H9 (cell line): Measurements from ENCODE around the gene SMARCC1. TPM values are rescaled to one million over a fixed set of nuclear protein-coding genes. Genes with fewer than 3 reads are reported as not detected.

ENCODE experiments used
- DNase-seq: peaks from one replicate; pipeline ENCODE4 v3.0.0-alpha.2; 2017
- H2AFZ ChIP-seq: one replicate; pipeline ENCODE4 v1.6.1; 2013; ENCODE audit warnings: mild to moderate bottlenecking, low read length, control low read depth, moderate library complexity
- H2AK5ac ChIP-seq: 2 replicates; pipeline ENCODE4 v1.6.1; 2013; ENCODE audit warnings: low read length, control low read depth, mixed read lengths; ENCODE audit not compliant: insufficient read length
- H2BK120ac ChIP-seq: one replicate; pipeline ENCODE4 v1.6.1; 2013; ENCODE audit warnings: low read depth, mild to moderate bottlenecking, low read length, control low read depth, inconsistent platforms; ENCODE audit not compliant: poor library complexity, severe bottlenecking
- H2BK12ac ChIP-seq: 2 replicates; pipeline ENCODE4 v1.6.1; 2013; ENCODE audit warnings: low read length, control low read depth, mixed read lengths, low read depth; ENCODE audit not compliant: insufficient read length
- H2BK15ac ChIP-seq: 2 replicates; pipeline ENCODE4 v1.6.1; 2013; ENCODE audit warnings: low read depth, low read length, control low read depth
- H2BK20ac ChIP-seq: one replicate; pipeline ENCODE4 v1.6.1; 2013; ENCODE audit warnings: low read depth, mild to moderate bottlenecking, low read length, control low read depth, inconsistent platforms; ENCODE audit not compliant: poor library complexity, severe bottlenecking
- H2BK5ac ChIP-seq: 2 replicates; pipeline ENCODE4 v1.6.1; 2013; ENCODE audit warnings: low read length, control low read depth, mixed read lengths; ENCODE audit not compliant: insufficient read length
- H3K14ac ChIP-seq: 2 replicates; pipeline ENCODE4 v1.6.1; 2013; ENCODE audit warnings: low read length, control low read depth; ENCODE audit not compliant: insufficient read depth
- H3K18ac ChIP-seq: 2 replicates; pipeline ENCODE4 v1.6.1; 2013; ENCODE audit warnings: low read depth, mild to moderate bottlenecking, mixed read lengths, low read length, control low read depth; ENCODE audit not compliant: insufficient read length
- H3K23ac ChIP-seq: 2 replicates; pipeline ENCODE4 v1.6.1; 2013; ENCODE audit warnings: low read length, control low read depth, mixed read lengths, low read depth; ENCODE audit not compliant: insufficient read length
- H3K23me2 ChIP-seq: 2 replicates; pipeline ENCODE4 v1.6.1; 2013; ENCODE audit warnings: low read depth, mild to moderate bottlenecking, mixed read lengths, low read length, control low read depth; ENCODE audit not compliant: insufficient read length, poor library complexity, severe bottlenecking
- H3K27ac ChIP-seq: 2 replicates; pipeline ENCODE4 v1.5.1; 2013; ENCODE audit warnings: low read length, control low read depth, mixed read lengths, low read depth; ENCODE audit not compliant: insufficient read length
- H3K27me3 ChIP-seq: 2 replicates; pipeline ENCODE4 v1.6.1; 2013; ENCODE audit warnings: low read length, control low read depth, inconsistent platforms; ENCODE audit not compliant: insufficient read depth
- H3K4ac ChIP-seq: 2 replicates; pipeline ENCODE4 v1.6.1; 2013; ENCODE audit warnings: low read depth, mild to moderate bottlenecking, control low read depth, inconsistent platforms, low read length, moderate library complexity
- H3K4me1 ChIP-seq: 2 replicates; pipeline ENCODE4 v1.6.1; 2013; ENCODE audit warnings: low read length, control low read depth, inconsistent platforms; ENCODE audit not compliant: insufficient read depth
- H3K4me2 ChIP-seq: 2 replicates; pipeline ENCODE4 v1.6.1; 2013; ENCODE audit warnings: low read length, control low read depth, mixed read lengths; ENCODE audit not compliant: insufficient read length, insufficient read depth
- H3K56ac ChIP-seq: 2 replicates; pipeline ENCODE4 v1.6.1; 2013; ENCODE audit warnings: low read depth, mild to moderate bottlenecking, mixed read lengths, low read length, control low read depth; ENCODE audit not compliant: insufficient read length
- H3K79me1 ChIP-seq: 2 replicates; pipeline ENCODE4 v1.6.1; 2013; ENCODE audit warnings: low read depth, mild to moderate bottlenecking, moderate library complexity, low read length, control low read depth, inconsistent platforms; ENCODE audit not compliant: insufficient read depth, poor library complexity, severe bottlenecking
- H3K79me2 ChIP-seq: 2 replicates; pipeline ENCODE4 v1.6.1; 2013; ENCODE audit warnings: low read length, control low read depth, inconsistent platforms; ENCODE audit not compliant: insufficient read depth
- H3K9ac ChIP-seq: 2 replicates; pipeline ENCODE4 v1.6.1; 2013; ENCODE audit warnings: low read length, control low read depth, mixed read lengths; ENCODE audit not compliant: insufficient read length; ENCODE audit errors: extremely low read depth
- H3K9me3 ChIP-seq: one replicate; pipeline ENCODE4 v1.6.1; 2013; ENCODE audit warnings: low read depth, low read length, inconsistent platforms; ENCODE audit not compliant: control insufficient read depth
- H3T11ph ChIP-seq: one replicate; pipeline ENCODE4 v1.6.1; 2013; ENCODE audit warnings: mild to moderate bottlenecking, low read length, control low read depth, inconsistent platforms
- H4K20me1 ChIP-seq: one replicate; pipeline ENCODE4 v1.6.1; 2013; ENCODE audit not compliant: control insufficient read depth, insufficient read length, insufficient read depth
- H4K5ac ChIP-seq: 2 replicates; pipeline ENCODE4 v1.6.1; 2013; ENCODE audit warnings: low read depth, mild to moderate bottlenecking, mixed read lengths, low read length, control low read depth; ENCODE audit not compliant: insufficient read length
- H4K8ac ChIP-seq: replicated peaks from 2 replicates; pipeline ENCODE4 v1.6.1; 2013; ENCODE audit warnings: low read length, control low read depth, mixed read lengths, low read depth; ENCODE audit not compliant: insufficient read length
- H4K91ac ChIP-seq: 2 replicates; pipeline ENCODE4 v1.6.1; 2013; ENCODE audit warnings: low read depth, mild to moderate bottlenecking, moderate library complexity, mixed read lengths, low read length, control low read depth; ENCODE audit not compliant: insufficient read length
- H3K27ac Mint-ChIP-seq, 3 experiments: 2 replicates in 2 of 3; 3 replicates in 1 of 3; pipeline ENCODE4 v1.8.0; 2020 to 2021; ENCODE audit warnings: mixed read lengths in 3 of 3, mild to moderate bottlenecking in 1 of 3, moderate library complexity in 1 of 3
- H3K27me3 Mint-ChIP-seq: 2 replicates; pipeline ENCODE4 v1.8.0; 2021; ENCODE audit warnings: low read depth, mild to moderate bottlenecking, moderate library complexity, mixed read lengths
- H3K36me3 Mint-ChIP-seq, 3 experiments: 2 replicates in 2 of 3; 3 replicates in 1 of 3; pipeline ENCODE4 v1.8.0; 2020 to 2021; ENCODE audit warnings: low read depth in 3 of 3, mixed read lengths in 3 of 3; ENCODE audit not compliant: insufficient read depth in 1 of 3
- H3K4me1 Mint-ChIP-seq, 2 experiments: 2 replicates each; pipeline ENCODE4 v1.8.0; 2020; ENCODE audit warnings: mixed read lengths in 2 of 2
- H3K4me3 Mint-ChIP-seq, 2 experiments: 2 replicates in 1 of 2; 3 replicates in 1 of 2; pipeline ENCODE4 v1.8.0; 2020 to 2021; ENCODE audit warnings: mild to moderate bottlenecking in 2 of 2, mixed read lengths in 2 of 2, moderate library complexity in 1 of 2
- H3K9me3 Mint-ChIP-seq, 2 experiments: 2 replicates in 1 of 2; 3 replicates in 1 of 2; pipeline ENCODE4 v1.8.0; 2020; ENCODE audit warnings: mild to moderate bottlenecking in 2 of 2, mixed read lengths in 2 of 2, moderate library complexity in 1 of 2
- CTCF ChIP-seq: fragments of 200-600 bp; sonication (generic); conservative IDR thresholded peaks from 3 replicates; pipeline ENCODE4 v1.8.0; 2021; ENCODE audit warnings: antibody characterized with exemption, mild to moderate bottlenecking
- total RNA-seq: library from RNA; stranded (reverse); gene quantifications from 2 replicates; pipeline ENCODE4 v1.2.1, GENCODE V29; 2021

The SMARCC1 gene
- total RNA-seq, 1 experiment from 2014 or later: 274 TPM

DNA sequence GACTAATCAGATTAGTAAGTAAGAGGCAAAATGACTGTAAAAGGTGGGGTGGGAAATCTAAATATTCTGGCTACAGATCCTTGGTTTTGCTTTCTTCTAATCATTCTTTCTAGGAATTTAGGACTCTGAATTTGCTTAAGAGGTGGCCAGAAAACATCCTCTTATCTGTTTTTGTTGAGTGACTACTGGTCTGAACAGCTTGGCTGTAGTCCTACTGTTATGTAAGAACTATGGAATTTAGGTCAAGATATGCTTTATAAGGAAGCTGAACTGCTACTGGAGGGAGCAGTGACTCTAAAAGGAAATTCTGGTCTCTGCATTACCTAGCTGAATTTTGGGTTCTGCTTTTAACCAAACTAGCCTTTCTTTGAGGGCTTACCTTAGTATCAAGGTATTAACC is 169.5 kb downstream of the SMARCC1 start:
- no peak overlapping the region for H3K14ac ChIP-seq
- H3T11ph ChIP-seq: no peak overlapping the region
- Mint-ChIP-seq H3K36me3 (peaks cover 41 to 59% (median 53%) of the 10 kb centered on the region in 3 experiments), H3K9me3 (no peaks in the 10 kb centered on the region), H3K27me3 (no peaks in the 10 kb centered on the region), H3K4me3 (no peak overlapping the region), H3K4me1 (0 out of 4 replicates have a peak, but pooled peaks cover 0 to 3% of the 10 kb centered on the region in 2 experiments), H3K27ac (peak overlapping the region; percentile 3 to 46 (median 18); a peak in 3 of 7 replicates)
- H3K23ac ChIP-seq: no peak overlapping the region
- no peak for TF ChIP-seq CTCF
- no peak overlapping the region for H4K8ac ChIP-seq
- H3K4me2 ChIP-seq: no peak overlapping the region
- no peak for DNase-seq
- no peak overlapping the region for H2BK20ac ChIP-seq
- no peaks in the 10 kb centered on the region for H3K79me2 ChIP-seq
- H2BK12ac ChIP-seq: no peak overlapping the region
- H3K27ac ChIP-seq: no peak overlapping the region
- no peak overlapping the region for H3K4ac ChIP-seq
- H4K5ac ChIP-seq: no peak overlapping the region
- H2AK5ac ChIP-seq: no peak overlapping the region
- no peak overlapping the region for H2AFZ ChIP-seq
- H2BK15ac ChIP-seq: no peak overlapping the region
- no peaks in the 10 kb centered on the region for H3K27me3 ChIP-seq
- H4K91ac ChIP-seq: no peak overlapping the region
- H3K9ac ChIP-seq: no peak overlapping the region
- H3K79me1 ChIP-seq: peaks cover 3% of the 10 kb centered on the region
- H3K9me3 ChIP-seq: no peaks in the 10 kb centered on the region
- no peak overlapping the region for H3K18ac ChIP-seq
- no peak overlapping the region for H2BK120ac ChIP-seq
- no peaks in the 10 kb centered on the region for H3K4me1 ChIP-seq
- H3K56ac ChIP-seq: no peak overlapping the region
- H3K23me2 ChIP-seq: no peaks in the 10 kb centered on the region
- no peaks in the 10 kb centered on the region for H4K20me1 ChIP-seq
- no peak overlapping the region for H2BK5ac ChIP-seq
